Measurements from ENCODE around the gene GTF3C1.

The GTF3C1 gene

GRCh38 chr16:27514806-27515205 is 34.9 kb downstream of the GTF3C1 start:
- H3K79me2 ChIP-seq (ENCODE audit: low read length): no peaks in the 10 kb centered on the region
- H3F3A ChIP-seq (ENCODE audit: insufficient read depth, low read length): no peaks in the 10 kb centered on the region
- H3K9me3 ChIP-seq (replicated peaks; ENCODE audit: insufficient read depth, low read length): no peaks in the 10 kb centered on the region
- H4K20me1 ChIP-seq (ENCODE audit: insufficient read depth, low read length): no peaks in the 10 kb centered on the region
- no peak overlapping the region for H3K4me3 ChIP-seq (ENCODE audit: low read length)
- no peak overlapping the region for H2AFZ ChIP-seq (ENCODE audit: low read length)
- H3K4me2 ChIP-seq (ENCODE audit: low read depth, low read length): no peak overlapping the region
- DNase-seq: no peak
- TF ChIP-seq EZH2 (optimal IDR thresholded peaks at IDR 0.05; ENCODE audit: low read depth, low read length): no peak
- TF ChIP-seq, protein P1, sequence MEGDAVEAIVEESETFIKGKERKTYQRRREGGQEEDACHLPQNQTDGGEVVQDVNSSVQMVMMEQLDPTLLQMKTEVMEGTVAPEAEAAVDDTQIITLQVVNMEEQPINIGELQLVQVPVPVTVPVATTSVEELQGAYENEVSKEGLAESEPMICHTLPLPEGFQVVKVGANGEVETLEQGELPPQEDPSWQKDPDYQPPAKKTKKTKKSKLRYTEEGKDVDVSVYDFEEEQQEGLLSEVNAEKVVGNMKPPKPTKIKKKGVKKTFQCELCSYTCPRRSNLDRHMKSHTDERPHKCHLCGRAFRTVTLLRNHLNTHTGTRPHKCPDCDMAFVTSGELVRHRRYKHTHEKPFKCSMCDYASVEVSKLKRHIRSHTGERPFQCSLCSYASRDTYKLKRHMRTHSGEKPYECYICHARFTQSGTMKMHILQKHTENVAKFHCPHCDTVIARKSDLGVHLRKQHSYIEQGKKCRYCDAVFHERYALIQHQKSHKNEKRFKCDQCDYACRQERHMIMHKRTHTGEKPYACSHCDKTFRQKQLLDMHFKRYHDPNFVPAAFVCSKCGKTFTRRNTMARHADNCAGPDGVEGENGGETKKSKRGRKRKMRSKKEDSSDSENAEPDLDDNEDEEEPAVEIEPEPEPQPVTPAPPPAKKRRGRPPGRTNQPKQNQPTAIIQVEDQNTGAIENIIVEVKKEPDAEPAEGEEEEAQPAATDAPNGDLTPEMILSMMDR (IDR thresholded peaks at IDR 0.05; ENCODE audit: low read length): no peak
- TF ChIP-seq EZH2phosphoT487 (IDR thresholded peaks at IDR 0.05; ENCODE audit: low read length): no peak
- H3K9me2 ChIP-seq (replicated peaks; ENCODE audit: insufficient read depth, low read length): no peaks in the 10 kb centered on the region
- H3K27me3 ChIP-seq (replicated peaks; ENCODE audit: insufficient read depth, low read length): no peaks in the 10 kb centered on the region
- H3K9ac ChIP-seq (ENCODE audit: low read length): no peak overlapping the region
- no peaks in the 10 kb centered on the region for H3K36me3 ChIP-seq (replicated peaks; ENCODE audit: insufficient read depth, low read length)
- H3K4me1 ChIP-seq (ENCODE audit: low read length): no peaks in the 10 kb centered on the region
- H3K27ac ChIP-seq (ENCODE audit: low read length): no peak overlapping the region

- no peak overlapping the region for H3K4me3 ChIP-seq (ENCODE audit: low read length)
- H2AFZ ChIP-seq (ENCODE audit: low read length): no peak overlapping the region
- no peaks in the 10 kb centered on the region for H3K36me3 ChIP-seq (replicated peaks; ENCODE audit: insufficient read depth, low read length)
- H3F3A ChIP-seq (ENCODE audit: insufficient read depth, low read length): no peaks in the 10 kb centered on the region
- no peaks in the 10 kb centered on the region for H4K20me1 ChIP-seq (ENCODE audit: insufficient read depth, low read length)
- TF ChIP-seq, protein P1 (IDR thresholded peaks at IDR 0.05; ENCODE audit: low read length): no peak
- TF ChIP-seq EZH2phosphoT487 (IDR thresholded peaks at IDR 0.05; ENCODE audit: low read length) (no peak), EZH2 (optimal IDR thresholded peaks at IDR 0.05; ENCODE audit: low read depth, low read length) (no peak)
- DNase-seq: no peak
- no peaks in the 10 kb centered on the region for H3K9me3 ChIP-seq (replicated peaks; ENCODE audit: insufficient read depth, low read length)
- H3K27me3 ChIP-seq (replicated peaks; ENCODE audit: insufficient read depth, low read length): no peaks in the 10 kb centered on the region
- H3K27ac ChIP-seq (ENCODE audit: low read length): no peak overlapping the region
- no peak overlapping the region for H3K9ac ChIP-seq (ENCODE audit: low read length)
- H3K79me2 ChIP-seq (ENCODE audit: low read length): no peaks in the 10 kb centered on the region
- no peak overlapping the region for H3K4me2 ChIP-seq (ENCODE audit: low read depth, low read length)
- no peaks in the 10 kb centered on the region for H3K9me2 ChIP-seq (replicated peaks; ENCODE audit: insufficient read depth, low read length)
- no peaks in the 10 kb centered on the region for H3K4me1 ChIP-seq (ENCODE audit: low read length)
Observed at GRCh38 chr16:27511657-27512448, 37.9 kb downstream of the GTF3C1 start.

- Histone ChIP-seq H3F3A (ENCODE audit: insufficient read depth, low read length) (no peaks in the 10 kb centered on the region), H3K79me2 (ENCODE audit: low read length) (no peaks in the 10 kb centered on the region), H3K9me2 (replicated peaks; ENCODE audit: insufficient read depth, low read length) (no peaks in the 10 kb centered on the region), H3K9me3 (replicated peaks; ENCODE audit: insufficient read depth, low read length) (no peaks in the 10 kb centered on the region), H4K20me1 (ENCODE audit: insufficient read depth, low read length) (no peaks in the 10 kb centered on the region), H3K4me1 (ENCODE audit: low read length) (no peaks in the 10 kb centered on the region), H3K36me3 (replicated peaks; ENCODE audit: insufficient read depth, low read length) (0 out of 2 replicates have a peak, but pooled peaks cover 3% of the 10 kb centered on the region), H3K4me2 (ENCODE audit: low read depth, low read length) (no peak overlapping the region), H3K27ac (ENCODE audit: low read length) (no peak overlapping the region), H2AFZ (ENCODE audit: low read length) (no peak overlapping the region), H3K4me3 (ENCODE audit: low read length) (no peak overlapping the region), H3K9ac (ENCODE audit: low read length) (no peak overlapping the region), H3K27me3 (replicated peaks; ENCODE audit: insufficient read depth, low read length) (no peaks in the 10 kb centered on the region)
- TF ChIP-seq EZH2 (optimal IDR thresholded peaks at IDR 0.05; ENCODE audit: low read depth, low read length): no peak
- no peak for TF ChIP-seq EZH2phosphoT487 (IDR thresholded peaks at IDR 0.05; ENCODE audit: low read length)
- TF ChIP-seq, protein P1 (IDR thresholded peaks at IDR 0.05; ENCODE audit: low read length): no peak
- DNase-seq: no peak
Observed at GRCh38 chr16:27508476-27508875, 41.2 kb downstream of the GTF3C1 start.

Measured in MM.1S (cell line).